GM21619 (cell line): ENCODE results near the gene RNF141.

Experiments
- ATAC-seq: cut with Tn5 transposase; IDR thresholded peaks from one replicate; pipeline ENCODE4 v1.9.1; 2021; ENCODE audit not compliant: unreplicated experiment

Gene RNF141

DNA sequence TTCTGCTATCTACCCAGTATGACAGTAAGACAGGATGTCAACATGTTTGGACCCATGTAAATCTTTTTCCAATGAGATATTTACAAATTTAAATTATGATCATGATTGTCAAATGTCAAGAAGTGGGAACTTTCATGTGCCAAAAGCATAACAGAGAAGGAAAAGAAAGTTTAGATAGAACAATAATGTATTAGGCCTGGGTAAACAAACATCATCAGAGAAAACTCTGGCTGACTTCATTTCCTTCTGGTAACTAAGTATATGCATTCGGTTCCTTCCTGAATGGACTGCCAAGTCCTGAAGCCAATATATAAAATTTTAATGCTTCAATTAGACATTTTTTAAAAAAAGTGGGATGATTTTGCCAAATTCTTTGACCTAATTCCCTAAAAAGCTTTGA is 16.5 kb downstream of the RNF141 start:
- ATAC-seq, result no peak

DNA sequence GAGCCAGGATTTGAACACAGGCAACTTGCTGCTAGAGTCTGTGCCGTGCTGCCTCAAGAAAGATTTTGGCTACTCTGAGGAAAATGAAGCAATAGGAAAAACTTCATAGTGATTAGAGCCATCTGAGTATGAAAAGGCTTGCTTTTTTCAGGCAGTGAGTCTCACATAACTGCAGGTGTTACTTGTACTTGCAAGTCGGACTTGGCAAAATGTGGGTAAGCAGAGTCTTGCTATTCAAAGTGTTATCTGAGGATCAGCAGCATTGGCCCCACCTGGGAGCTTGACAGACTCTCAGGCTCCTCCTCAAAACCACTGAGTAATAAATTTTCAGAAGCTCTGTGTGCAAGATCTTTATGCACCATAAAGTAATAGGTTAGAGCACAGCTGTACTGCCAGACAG is 18.1 kb downstream of the RNF141 start:
- no peak for ATAC-seq

DNA sequence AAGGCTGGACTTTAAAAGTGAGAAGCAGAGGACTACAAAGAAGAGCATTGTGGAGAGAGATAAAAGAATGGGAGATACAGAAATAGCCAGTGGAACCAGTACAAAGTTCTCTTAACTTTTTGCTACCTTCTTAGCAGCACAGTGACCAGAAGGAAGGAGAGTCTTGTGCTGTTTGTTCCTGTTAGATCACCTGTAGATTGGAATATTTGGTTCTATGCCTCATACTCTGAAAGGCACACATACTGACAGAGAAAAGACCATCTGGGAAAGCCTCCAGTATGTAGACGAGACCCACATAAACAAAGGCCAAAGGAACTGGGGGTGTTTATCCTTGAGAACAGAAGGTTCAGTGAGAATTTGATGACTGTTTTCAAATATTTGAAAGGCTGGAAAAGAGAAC is 18.7 kb downstream of the RNF141 start:
- no peak for ATAC-seq

DNA sequence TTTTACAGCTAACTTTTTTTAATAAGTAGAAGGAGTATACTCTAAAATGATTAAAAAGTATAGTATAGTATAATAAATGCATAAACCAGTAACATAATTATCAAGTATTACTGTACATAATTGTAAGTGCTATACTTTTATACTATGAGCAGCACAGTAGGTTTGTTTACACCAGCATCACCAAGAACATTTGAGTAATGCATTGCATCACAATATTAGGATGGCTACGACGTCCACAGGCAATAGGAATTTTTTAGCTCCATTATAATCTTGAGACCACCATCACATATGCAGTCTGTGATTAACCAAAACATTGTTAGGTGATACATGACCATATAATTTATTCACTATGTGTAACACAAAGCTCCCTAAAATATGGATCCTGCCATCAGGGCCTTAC is 20.4 kb downstream of the RNF141 start:
- ATAC-seq, result no peak

DNA sequence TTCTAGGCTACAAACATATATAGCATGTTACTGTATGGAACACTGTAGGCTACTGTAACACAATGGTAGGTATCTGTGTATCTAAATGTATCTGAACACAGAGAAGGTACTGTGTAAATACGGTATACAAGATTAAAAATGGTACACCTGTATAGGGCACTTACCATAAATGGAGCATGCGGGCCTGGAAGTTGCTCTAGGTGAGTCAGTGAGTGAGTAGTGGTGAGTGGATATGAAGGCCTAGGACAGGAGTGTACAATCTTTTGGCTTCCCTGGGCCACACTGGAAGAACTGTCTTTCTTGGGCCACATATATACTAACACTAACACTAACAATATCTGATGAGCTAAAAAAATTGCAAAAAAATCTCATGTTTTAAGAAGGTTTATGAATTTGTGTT is 21.4 kb downstream of the RNF141 start:
- no peak for ATAC-seq

DNA sequence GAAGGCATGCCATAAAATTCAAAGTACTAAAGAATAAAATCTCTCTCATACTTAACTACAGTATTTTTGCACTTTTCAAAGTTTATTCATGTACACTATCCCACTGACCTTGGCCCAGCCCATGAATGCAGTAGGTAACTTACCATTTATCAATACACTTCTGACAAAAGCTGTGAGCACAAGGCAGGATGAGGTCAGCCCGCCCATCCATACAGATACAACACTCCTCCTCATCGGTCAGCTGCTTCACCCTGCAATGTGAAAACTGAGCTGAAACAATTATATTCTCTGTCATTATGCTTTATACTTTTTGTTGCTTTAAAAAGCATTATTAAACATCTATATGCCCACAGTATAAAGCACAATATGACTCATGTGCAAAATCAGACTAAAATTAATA is 22.1 kb downstream of the RNF141 start:
- ATAC-seq, result no peak

DNA sequence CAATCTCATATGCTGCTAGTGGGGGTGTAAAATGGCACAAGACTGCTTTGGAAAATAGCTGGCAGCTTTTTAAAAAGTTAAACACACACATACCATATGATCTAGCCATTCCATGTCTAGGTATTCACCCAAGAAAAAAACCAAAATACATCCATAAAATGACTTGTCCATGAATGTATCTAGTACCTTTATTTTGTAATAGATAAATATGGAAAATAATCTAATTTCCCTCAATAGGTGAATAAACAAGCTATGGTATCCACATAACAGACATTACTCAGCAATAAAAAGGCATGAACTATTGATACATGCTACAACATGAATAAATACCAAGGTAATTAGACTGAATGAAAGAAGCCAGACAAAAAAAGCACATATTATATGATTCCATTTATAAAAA is 22.9 kb downstream of the RNF141 start:
- ATAC-seq, result no peak

DNA sequence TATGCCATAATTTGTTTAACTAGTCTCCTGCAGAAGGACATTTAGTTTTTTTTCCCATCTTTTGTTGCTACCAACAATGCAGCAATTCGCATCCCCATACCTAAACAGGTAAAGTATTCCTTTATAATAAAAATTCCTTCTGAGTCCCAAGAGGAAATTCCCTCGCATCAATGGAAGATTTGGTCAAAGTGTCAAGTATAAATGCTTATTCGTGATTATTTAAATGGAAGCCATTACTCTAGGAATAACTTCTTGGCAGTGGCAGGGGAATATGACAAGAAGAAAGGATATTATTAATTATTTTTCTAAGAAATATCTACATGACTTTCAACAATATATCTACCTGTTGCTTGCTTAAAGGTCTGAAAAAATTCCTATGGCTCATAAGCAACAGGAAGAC is 25.6 kb downstream of the RNF141 start:
- no peak for ATAC-seq

DNA sequence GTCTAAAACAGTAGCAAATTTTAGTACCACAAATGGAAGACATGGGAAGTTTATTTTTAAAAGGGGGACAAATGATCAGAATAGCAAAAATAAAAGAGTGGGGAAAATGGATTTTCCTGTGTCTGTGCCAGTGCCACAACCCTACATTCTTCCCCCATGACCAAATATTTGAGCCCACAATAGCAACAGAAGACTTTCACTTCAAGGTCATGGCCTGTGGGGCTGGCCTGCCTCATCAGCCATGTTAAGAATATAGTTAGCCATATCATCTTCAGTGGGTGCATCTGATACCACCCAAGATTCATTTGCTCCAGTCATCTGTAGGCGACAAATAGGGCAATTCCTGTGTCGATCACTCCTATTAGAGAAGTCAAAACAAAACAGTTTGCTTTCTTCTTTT is 26.3 kb downstream of the RNF141 start:
- ATAC-seq, result no peak

DNA sequence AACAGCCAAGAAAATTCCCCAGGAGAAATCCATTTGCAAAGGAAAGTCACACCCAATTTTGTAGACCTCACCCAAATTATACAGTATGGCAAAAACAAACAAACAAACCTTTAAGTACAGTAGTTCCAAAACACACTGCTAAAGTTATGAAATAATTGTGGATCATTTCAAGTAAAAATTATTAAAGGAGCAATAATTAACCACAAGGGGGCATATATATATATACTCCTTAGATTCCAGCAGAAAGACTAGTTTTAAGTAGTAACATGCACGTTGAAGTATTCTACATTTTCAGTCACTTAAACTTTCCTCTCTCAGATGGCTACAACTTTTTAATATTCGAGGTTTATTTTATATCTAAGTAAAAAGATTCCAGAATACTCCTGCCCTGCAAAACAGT is 26.8 kb downstream of the RNF141 start:
- no peak for ATAC-seq

DNA sequence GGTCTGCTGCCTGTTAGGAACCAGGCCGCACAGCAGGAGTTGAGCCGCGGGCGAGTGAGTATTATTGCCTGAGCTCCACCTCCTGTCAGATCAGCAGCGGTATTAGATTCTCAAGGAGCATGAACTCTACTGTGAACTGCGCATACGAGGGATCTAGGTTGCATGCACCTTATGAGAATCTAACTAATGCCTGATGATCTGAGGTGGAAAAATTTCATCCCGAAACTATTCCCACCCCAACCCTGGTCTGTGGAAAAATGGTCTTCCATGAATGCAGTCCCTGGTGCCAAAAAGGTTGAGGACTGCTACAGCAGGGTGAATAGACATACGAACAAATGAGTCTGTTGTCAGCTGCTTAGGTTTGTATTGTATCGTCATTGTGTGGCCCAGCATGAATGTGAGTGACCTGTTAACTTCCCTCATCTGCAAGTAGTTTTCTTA is 29.8 kb downstream of the RNF141 start:
- no peak for ATAC-seq

DNA sequence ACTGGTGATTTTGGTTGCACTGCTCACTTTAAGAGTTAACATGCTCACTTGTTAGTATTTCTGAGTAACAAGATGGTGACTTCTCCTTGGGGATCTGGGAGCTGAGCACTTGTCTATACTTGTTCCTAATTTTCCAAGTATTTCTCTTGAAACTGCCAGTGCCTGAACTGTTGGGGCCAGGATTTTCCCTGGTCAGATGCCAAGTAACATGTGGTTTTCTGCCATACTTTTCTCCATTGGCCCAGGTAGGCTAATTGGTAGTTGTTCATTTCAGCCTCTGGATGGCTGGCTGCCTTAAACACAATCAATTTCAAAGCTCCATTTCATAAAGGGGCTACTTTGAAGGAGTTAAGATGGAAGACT is 35.0 kb downstream of the RNF141 start:
- ATAC-seq, result no peak

DNA sequence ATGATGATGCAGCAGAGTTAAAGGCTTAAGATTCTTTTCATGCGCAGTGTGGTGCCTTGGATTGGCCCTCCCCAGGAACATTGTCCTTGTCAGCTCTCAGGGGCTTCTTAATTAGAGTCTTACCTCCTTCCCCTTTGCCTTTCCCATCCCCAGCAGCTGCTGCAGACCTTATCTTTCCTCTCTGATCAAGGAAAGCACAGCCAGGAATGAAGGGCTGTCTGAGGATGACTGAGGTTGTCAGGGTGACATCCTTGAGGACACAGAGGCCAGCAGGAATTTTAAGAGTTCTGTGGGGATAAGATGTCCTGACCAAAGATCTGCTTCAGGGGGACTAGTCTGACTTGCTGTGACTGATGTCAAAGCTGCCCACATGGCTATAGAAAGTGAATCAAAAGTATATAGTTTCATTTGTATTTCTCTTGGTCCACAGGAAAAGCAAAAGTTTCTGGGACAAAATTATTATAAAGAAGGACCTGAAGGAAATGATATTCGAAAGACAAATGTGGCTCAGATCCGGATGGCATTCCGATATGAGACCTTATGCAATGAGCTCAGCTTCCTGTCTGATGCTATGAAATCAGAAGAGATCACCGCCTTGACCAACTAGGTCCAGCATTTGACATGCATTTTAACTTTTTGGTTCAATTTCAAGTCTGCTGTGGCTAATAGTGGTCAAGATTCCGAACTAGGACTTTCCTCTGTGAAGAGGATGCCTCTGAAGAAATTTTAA is 35.5 kb downstream of the RNF141 start:
- ATAC-seq, result no peak

DNA sequence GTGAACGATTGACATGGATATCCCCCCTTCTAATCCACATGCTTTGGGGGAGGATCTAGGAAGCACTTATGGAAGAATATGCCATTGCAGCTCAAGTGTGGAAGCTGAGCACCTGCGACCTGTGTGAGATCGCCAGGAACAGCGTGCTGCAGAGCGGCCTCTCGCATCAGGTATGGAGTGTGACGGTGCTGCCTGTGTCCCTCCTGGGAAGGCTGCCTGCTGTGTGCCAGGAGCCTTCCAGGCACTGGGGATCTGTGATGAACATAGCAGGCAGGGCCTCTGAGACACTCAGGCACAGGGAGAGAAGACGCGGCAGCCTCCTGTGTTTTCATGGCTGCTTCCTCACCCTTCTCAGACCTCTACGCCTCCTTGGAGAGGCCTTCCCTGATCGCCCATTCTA is 36.5 kb downstream of the RNF141 start:
- ATAC-seq, result no peak

DNA sequence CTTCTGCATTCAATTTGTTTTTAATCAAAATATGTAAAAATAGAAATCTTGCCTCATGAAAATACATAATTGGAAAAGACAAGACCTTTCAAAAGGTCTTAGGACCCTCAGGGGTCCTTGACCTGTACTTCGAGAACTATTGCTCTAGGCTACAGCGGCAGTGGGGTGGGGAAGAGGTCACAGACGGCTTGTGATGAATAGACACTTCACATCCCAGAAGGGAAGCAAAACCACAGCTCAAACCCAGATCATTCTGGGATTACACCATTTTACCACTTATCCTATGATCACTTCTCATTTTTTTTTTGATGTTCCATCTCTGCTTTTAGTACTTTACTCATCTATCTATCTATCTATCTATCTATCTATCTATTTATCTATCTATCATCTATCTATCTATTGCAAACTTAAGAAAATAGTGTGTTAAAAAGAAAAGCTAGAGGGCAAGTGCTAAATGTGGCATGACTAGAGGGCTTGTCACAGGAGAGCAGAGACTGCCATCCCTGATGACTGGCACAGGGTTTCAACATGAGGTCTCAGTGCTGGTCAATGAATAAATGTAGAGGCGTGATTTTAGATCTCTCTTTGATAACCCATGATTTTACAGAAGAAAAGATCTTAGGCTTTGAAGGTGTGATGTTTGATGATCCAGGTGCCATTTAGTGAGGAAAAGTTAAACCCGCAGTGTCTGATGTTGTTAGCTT is 37.1 kb downstream of the RNF141 start:
- ATAC-seq, result no peak

DNA sequence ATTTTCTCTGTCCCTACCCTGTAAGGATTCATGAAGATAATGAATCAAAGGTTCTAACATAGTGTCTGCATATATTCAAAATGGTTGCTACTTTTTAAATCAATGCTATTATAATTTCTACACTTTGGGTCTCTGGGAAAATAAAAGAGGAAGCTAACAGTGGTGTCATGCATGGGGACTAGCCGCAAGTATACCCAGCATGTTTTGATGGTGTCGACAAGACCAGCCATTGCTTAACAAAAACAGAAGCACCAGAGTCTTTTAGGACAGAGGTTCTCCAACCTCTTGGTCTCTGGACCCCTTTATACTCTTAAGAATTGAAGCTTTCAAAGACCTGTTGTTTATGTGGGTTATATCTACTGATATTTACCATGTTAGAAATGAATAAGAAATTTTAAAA is 37.8 kb downstream of the RNF141 start:
- ATAC-seq, result no peak

DNA sequence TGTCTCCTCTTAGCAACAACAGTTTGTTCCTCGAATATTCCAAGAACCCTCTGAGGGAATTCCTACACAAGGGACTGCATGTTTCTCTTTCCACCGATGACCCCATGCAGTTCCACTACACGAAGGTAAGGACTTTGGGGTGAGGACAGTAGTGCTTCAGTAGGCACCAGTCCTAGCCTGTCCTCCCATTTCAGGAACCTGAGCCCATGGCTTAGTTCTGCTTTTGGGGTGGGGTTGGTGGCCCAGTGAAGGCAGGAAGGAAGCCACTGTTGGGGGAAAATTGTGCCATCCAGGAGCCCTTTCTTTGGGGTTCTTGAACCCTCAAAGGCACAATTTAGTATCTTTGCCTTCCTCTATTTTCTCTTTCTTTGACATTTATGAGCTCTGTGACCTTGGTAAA is 38.2 kb downstream of the RNF141 start:
- no peak for ATAC-seq

DNA sequence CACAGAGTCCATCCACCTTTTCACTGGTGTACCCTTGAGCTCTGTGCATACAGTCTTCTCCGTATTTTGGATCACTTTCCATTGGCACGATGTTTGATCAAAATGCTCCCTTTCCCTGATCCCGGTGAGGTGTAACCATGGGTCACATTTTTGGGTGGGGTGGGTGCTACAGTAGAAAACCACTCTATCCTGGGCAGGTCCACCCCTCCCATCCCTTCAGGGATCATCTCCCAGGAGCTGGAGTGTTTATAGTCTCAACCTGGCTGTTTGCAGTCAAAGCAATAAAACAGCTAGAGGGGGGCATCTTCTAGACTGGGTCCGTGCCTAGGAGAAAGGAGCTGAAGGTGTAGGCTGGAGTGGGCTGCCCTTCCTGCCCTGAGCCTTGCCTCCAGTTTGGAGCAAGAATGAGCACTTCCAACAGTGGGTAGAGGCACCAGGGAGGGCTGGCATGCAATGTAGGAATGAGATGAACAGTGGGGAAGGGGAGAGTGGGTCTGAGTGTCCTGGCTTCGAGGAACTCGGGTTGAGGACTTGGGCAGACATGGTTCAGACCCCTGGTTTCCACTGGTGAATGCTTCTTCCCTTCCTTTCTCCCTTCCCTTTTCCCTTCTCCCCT is 38.8 kb downstream of the RNF141 start:
- no peak for ATAC-seq

DNA sequence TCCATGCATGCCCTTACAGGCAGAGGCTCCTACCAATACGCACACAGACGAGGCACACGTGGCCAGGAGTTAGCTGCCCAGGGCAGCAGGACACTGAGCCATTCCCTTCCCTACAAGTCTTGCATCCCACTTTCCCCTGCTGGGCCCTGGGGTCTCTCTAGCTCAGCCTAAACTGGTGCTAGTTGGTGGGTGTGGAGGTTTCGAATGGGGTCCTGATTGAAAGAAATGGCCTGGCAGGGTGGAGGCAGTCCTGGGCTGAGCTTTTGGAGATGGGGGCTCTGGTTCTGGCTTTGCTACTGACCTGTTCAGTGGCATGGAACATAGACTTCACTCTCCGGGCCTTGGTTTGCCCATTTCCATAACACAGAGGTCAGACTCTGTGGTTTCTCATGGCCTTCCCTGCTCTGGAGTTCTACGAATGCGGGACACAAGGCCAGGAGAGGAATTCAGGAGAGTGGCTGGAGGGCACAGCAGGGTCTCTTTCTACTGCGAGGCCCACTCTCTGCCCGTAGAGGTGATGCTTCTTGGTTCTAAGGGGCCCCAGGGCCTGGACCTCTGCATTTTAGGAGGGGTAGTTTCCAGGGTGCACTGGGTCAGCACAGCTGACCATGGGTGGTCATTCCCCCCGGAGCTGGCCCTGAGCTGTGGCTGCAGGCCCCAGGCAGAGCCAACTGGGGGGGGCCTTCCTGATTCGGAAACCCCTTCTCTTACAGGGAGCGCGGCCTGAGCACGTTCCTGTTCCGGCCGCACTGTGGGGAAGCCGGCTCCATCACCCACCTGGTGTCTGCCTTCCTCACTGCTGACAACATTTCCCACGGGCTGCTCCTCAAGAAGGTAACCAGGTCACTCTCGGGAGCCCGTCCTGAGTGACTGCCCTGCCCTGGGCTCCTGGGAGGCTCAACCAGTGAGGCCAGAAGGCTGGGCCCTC is 40.0 kb downstream of the RNF141 start:
- ATAC-seq, result no peak

DNA sequence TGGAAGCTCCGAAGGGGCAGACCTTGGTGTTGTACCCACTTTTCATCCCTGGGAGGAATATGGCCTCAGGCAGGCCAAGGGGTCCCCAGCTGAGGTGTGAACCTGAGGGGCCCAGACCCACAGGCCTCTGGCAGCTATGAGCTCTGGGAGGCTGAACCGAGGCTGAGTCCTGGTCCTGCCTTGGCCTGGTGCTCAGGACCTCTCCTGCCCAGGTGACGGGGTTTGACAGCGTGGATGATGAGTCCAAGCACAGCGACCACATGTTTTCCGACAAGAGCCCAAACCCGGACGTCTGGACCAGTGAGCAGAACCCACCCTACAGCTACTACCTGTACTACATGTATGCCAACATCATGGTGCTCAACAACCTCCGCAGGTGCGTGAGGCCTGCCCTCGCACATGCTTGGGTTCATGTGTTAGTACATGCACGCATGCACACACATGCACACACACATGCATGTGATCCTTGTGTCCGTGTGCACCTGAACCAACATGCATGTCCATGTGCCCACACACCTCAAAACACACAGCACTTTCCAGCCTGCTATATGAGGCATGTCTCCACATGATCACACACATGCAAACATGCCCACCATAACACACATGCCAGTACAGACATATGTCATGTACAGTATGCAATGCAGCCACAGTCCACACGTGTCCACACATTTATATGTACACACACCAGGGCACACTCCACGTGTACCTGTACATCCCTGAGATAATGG is 40.9 kb downstream of the RNF141 start:
- ATAC-seq, result no peak

DNA sequence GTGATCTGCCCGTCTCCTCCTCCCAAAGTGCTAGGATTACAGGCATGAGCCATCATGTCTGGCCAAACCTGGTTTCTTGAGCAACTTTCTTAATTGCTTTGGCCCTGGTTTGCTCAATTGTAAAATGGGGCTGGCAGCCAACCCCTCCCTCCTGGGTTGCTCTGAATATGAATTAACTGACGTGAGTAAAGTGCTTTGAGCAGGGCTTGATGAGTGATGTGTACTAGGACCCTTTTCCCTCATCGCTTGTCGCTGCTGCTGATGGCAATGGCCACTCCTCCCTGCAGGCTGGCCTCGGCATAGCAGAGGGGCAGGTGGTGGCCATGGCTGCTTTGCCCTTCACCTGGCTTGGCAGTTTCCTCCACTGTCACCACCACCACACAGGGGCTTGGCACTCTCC is 41.5 kb downstream of the RNF141 start:
- no peak for ATAC-seq
